GM23248 (cell line): ENCODE results near the gene C1orf35. TPM values are rescaled to one million over a fixed set of nuclear protein-coding genes. Genes with fewer than 3 reads are reported as not detected.

Experiments used
- DNase-seq: peaks from one replicate; pipeline ENCODE4 v3.0.0-alpha.2; 2015
- H2AFZ ChIP-seq: fragments of 200-600 bp; sonication (generic); 2 replicates; pipeline ENCODE4 v1.6.1; 2016; ENCODE audit warnings: antibody characterized with exemption
- H3F3A ChIP-seq: fragments of 200-600 bp; sonication (generic); 2 replicates; pipeline ENCODE4 v1.6.1; 2016; ENCODE audit warnings: mild to moderate bottlenecking, antibody characterized with exemption, mixed run types; ENCODE audit not compliant: insufficient read depth
- H3K27ac ChIP-seq: fragments of 200-600 bp; sonication (generic); 2 replicates; pipeline ENCODE4 v1.5.1; 2016; ENCODE audit warnings: mild to moderate bottlenecking
- H3K27me3 ChIP-seq: fragments of 200-600 bp; sonication (generic); replicated peaks from 2 replicates; pipeline ENCODE4 v1.6.1; 2016; ENCODE audit warnings: mild to moderate bottlenecking; ENCODE audit not compliant: insufficient read depth
- H3K36me3 ChIP-seq: fragments of 200-600 bp; sonication (generic); 2 replicates; pipeline ENCODE4 v1.6.1; 2016; ENCODE audit warnings: low read depth, mild to moderate bottlenecking
- H3K4me1 ChIP-seq: fragments of 200-600 bp; sonication (generic); 2 replicates; pipeline ENCODE4 v1.6.1; 2016; ENCODE audit warnings: mild to moderate bottlenecking; ENCODE audit not compliant: insufficient read depth
- H3K4me2 ChIP-seq: fragments of 200-600 bp; sonication (generic); one replicate; pipeline ENCODE4 v1.6.1; 2016; ENCODE audit warnings: mild to moderate bottlenecking; ENCODE audit not compliant: unreplicated experiment
- H3K4me3 ChIP-seq: fragments of 200-600 bp; sonication (generic); 2 replicates; pipeline ENCODE4 v1.5.1; 2016; ENCODE audit warnings: mild to moderate bottlenecking
- H3K79me2 ChIP-seq: fragments of 200-600 bp; sonication (generic); 2 replicates; pipeline ENCODE4 v1.6.1; 2016; ENCODE audit warnings: mild to moderate bottlenecking; ENCODE audit not compliant: insufficient read depth
- H3K9ac ChIP-seq: fragments of 200-600 bp; sonication (generic); 2 replicates; pipeline ENCODE4 v1.6.1; 2016; ENCODE audit warnings: mild to moderate bottlenecking
- H3K9me2 ChIP-seq: fragments of 200-600 bp; sonication (generic); 2 replicates; pipeline ENCODE4 v1.6.1; 2016; ENCODE audit warnings: mixed run types, mild to moderate bottlenecking, moderate library complexity; ENCODE audit not compliant: insufficient read depth
- H3K9me3 ChIP-seq: fragments of 200-600 bp; sonication (generic); one replicate; pipeline ENCODE4 v1.6.1; 2017; ENCODE audit warnings: low read depth
- H4K20me1 ChIP-seq: fragments of 200-600 bp; sonication (generic); 2 replicates; pipeline ENCODE4 v1.6.0; 2016; ENCODE audit not compliant: insufficient read depth
- EZH2 ChIP-seq: fragments of 200-600 bp; sonication (generic); IDR thresholded peaks from 2 replicates; pipeline ENCODE4 v1.6.1; 2018; ENCODE audit warnings: antibody characterized with exemption, mild to moderate bottlenecking; ENCODE audit not compliant: insufficient read depth, poor library complexity, severe bottlenecking
- EZH2phosphoT487 ChIP-seq: fragments of 200-600 bp; sonication (generic); IDR thresholded peaks from 2 replicates; pipeline ENCODE4 v1.6.1; 2018; ENCODE audit warnings: antibody characterized with exemption, moderate library complexity, mild to moderate bottlenecking, low read depth; ENCODE audit not compliant: insufficient read depth
- WGBS, 2 experiments: methylation state at CpG; one replicate each; pipeline ENCODE4 v1.1.6; 2015 to 2017; ENCODE audit warnings: low lambda C conversion rate in 2 of 2, low coverage in 1 of 2; ENCODE audit errors: missing lambda C conversion rate in 2 of 2; 5-methylcytosine and 5-hydroxymethylcytosine counted together
- in situ Hi-C: fragments of 300-500 bp; cut with MboI; formaldehyde crosslinking; loops from 2 replicates; pipeline ENCODE4 v1.15.0; 2020
- polyA plus RNA-seq: library from polyadenylated mRNA; unstranded; fragments of >200 nt; fragmentation: Nextera tagmentation; extraction: Ambion mirVana; gene quantifications from 2 replicates; pipeline ENCODE4 v1.2.1, GENCODE V29; 2016
- total RNA-seq: library from RNA; depleted of rRNA; stranded (reverse); fragments of >200 nt; shearing (Covaris generic); gene quantifications from 2 replicates; pipeline ENCODE4 v1.2.3, GENCODE V29; 2014

Gene C1orf35
- total and polyA plus RNA-seq, 2 experiments from 2014 or later: 11.6 to 19.9 TPM

DNA sequence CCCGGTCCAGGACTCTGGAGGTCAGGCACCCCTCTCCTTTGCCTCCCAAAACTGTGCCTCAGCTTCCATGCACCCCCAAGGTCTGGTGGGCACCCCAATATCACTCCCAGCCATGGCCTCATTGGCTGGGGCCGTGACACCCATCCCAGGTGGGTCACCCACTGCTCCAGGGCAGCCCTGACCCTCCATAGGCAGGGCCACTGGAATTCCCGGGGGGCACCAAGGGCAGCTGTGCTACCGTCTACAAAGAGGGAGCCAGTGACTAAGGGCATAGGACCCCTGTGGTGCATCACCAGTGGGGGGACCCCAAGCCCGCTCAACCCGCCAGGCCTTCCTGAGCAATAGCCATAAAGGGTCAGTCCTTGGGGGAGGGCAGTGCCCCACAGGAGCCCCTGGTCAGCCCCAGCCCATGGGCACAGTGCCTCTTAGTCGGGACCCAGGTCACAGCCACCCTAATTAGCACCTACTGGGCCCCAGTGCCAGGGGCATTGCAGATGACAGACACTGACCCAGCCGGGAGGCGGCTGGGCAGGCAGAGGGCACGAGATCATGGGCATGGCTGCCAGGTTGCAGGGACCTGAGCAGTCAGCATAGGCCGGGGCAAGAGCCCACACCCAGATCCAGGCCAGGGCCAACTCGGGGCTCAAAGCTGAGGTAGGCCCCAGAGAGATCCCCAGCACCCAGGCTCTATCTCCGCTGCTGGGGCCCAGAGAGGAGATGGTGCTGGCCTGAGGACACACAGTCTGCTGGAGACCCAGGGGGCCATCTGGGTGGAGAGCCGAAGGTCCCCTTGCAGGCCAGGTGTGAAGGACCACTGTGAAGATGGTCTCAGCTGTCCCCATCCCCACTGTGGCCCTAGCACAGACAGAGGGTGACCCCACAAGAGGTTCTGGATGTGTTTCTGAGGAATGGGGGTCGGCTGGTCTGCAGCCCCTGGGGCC lies 39.6 kb downstream of the C1orf35 start:
- Histone ChIP-seq H3K4me2 (no peak overlapping the region), H3F3A (no peaks in the 10 kb centered on the region), H3K27me3 (peaks cover 31% of the 10 kb centered on the region), H3K9ac (no peak overlapping the region), H3K9me2 (no peaks in the 10 kb centered on the region), H4K20me1 (no peaks in the 10 kb centered on the region), H3K4me3 (no peak overlapping the region), H3K79me2 (no peaks in the 10 kb centered on the region), H3K9me3 (no peaks in the 10 kb centered on the region), H3K4me1 (no peaks in the 10 kb centered on the region), H2AFZ (no peak overlapping the region), H3K27ac (no peak overlapping the region), H3K36me3 (no peaks in the 10 kb centered on the region)
- no peak for DNase-seq
- TF ChIP-seq EZH2: no peak
- TF ChIP-seq EZH2phosphoT487: no peak
- 64 to 67% methylated on average over 15 of the region's 15 CpGs for WGBS, 2 experiments
- in situ Hi-C loops: no loop called here

DNA sequence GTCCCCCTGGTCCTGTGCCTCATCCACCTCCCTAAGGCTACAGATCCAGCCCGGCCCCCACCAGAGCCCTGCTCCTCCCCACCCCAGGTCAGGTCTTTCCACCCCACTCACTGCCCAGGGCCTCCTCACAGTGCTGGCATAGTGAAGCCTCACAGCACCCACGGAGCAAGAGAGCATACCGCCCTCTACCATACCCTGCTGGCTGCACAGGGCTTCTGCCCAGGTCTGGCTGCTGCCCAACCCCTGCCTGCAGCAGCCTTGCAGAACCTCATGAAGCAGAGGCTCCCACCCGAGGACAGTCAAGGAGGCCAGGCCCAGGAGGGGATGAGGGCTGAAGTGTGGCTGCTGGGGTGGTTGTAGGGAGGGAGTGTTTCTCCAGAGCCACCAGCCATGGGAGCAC lies 40.3 kb downstream of the C1orf35 start:
- no peaks in the 10 kb centered on the region for H3K4me1 ChIP-seq
- H3K9me3 ChIP-seq: no peaks in the 10 kb centered on the region
- no peak overlapping the region for H3K4me3 ChIP-seq
- H3F3A ChIP-seq: no peaks in the 10 kb centered on the region
- WGBS, 2 experiments: 30 to 53% methylated on average over 3 to 4 of the region's 4 CpGs
- H2AFZ ChIP-seq: no peak overlapping the region
- no peaks in the 10 kb centered on the region for H3K36me3 ChIP-seq
- no peaks in the 10 kb centered on the region for H3K79me2 ChIP-seq
- no peak for TF ChIP-seq EZH2phosphoT487
- no peak for TF ChIP-seq EZH2
- H4K20me1 ChIP-seq: no peaks in the 10 kb centered on the region
- no peak for DNase-seq
- no peak overlapping the region for H3K27ac ChIP-seq
- H3K4me2 ChIP-seq: no peak overlapping the region
- peaks cover 38% of the 10 kb centered on the region for H3K27me3 ChIP-seq
- in situ Hi-C loops: no loop called here
- H3K9me2 ChIP-seq: no peaks in the 10 kb centered on the region
- no peak overlapping the region for H3K9ac ChIP-seq

DNA sequence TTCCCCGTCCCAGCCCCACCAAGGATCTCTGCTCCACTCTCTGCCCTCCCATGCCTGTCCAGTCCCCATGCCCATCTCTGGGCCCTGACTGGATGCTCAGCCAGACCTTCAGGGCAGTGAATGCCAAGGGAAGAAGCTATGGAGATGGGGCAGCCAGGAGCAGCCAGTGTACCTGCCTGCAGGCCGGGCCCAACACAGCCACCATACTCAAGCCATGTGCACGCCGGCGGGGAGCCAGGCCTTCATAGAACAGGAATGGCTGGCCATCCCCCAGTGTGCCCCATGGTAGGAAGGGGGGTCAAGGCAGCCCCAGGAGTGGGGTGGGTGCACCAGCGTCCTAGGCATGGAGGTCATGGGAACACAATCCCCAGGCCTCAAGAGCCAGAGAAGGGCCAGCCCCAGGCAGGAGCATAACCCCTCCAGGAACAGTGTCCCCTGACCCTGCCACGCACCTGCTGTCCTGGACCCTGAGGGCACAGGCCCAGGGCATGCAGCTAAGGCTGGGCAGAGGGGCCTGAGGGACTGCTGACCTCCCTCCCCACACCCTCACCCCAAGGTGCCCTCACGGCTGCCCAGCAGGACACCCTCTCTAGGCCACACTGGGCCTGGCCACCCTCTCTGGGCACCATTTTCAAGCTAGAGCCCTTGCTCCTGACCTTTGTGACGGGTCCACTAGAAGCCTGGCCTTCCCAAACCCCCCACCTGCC lies 40.9 kb downstream of the C1orf35 start:
- peaks cover 41% of the 10 kb centered on the region for H3K27me3 ChIP-seq
- no peaks in the 10 kb centered on the region for H4K20me1 ChIP-seq
- no peaks in the 10 kb centered on the region for H3F3A ChIP-seq
- H3K4me3 ChIP-seq: no peak overlapping the region
- no peaks in the 10 kb centered on the region for H3K9me2 ChIP-seq
- no peaks in the 10 kb centered on the region for H3K36me3 ChIP-seq
- no peak overlapping the region for H2AFZ ChIP-seq
- H3K4me1 ChIP-seq: no peaks in the 10 kb centered on the region
- no peak overlapping the region for H3K4me2 ChIP-seq
- TF ChIP-seq EZH2: no peak
- no peak for TF ChIP-seq EZH2phosphoT487
- no peak overlapping the region for H3K27ac ChIP-seq
- H3K9me3 ChIP-seq: no peaks in the 10 kb centered on the region
- in situ Hi-C loops: no loop called here
- no peak for DNase-seq
- H3K9ac ChIP-seq: no peak overlapping the region
- 74 to 75% methylated on average over 9 of the region's 9 CpGs for WGBS, 2 experiments
- no peaks in the 10 kb centered on the region for H3K79me2 ChIP-seq

DNA sequence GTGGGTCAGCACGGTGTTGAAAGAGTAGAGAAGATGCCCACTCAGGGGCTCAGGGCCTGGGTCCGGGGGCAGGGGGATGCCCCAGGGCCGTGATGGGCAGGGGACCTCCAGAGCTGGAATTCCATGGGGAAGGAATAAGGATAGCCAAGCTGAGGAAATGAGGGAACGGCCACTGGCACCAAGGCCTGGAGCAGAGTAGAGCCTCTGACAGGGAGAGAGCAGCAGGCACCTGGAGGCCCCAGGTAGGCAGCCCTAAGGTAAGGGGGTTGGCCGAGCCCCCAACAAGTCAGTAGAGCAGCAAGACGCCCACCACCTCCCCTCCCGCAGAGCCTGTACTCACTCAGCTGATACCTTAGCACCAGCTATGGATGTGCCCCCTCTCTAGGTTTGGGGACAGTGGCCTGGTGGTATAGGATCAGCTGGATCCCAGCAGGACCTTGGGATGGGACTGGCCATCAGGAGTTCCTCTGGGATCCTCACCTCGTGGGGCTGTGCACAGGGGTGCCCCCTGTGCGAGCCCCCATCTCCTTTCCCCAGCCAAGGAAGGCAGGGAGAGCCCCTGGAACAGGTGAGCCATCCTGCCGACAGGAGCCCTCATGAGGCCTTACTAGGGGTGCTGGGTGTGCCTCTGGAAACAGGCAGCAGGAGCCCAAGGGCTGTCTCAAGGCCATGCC lies 41.6 kb downstream of the C1orf35 start:
- Histone ChIP-seq H3K4me1 (no peaks in the 10 kb centered on the region), H3K27ac (no peak overlapping the region), H3K4me3 (no peak overlapping the region), H3K27me3 (peaks cover 48% of the 10 kb centered on the region), H4K20me1 (no peaks in the 10 kb centered on the region), H3K36me3 (no peaks in the 10 kb centered on the region), H3K9me2 (no peaks in the 10 kb centered on the region), H3K9ac (no peak overlapping the region), H2AFZ (no peak overlapping the region), H3K79me2 (no peaks in the 10 kb centered on the region), H3F3A (no peaks in the 10 kb centered on the region), H3K9me3 (no peaks in the 10 kb centered on the region), H3K4me2 (no peak overlapping the region)
- in situ Hi-C loops: no loop called here
- TF ChIP-seq EZH2 (no peak), EZH2phosphoT487 (no peak)
- WGBS, 2 experiments: 66 to 68% methylated on average over 10 of the region's 10 CpGs
- DNase-seq: no peak
